HG03097 (cell line): ENCODE results near the gene PPP6R3.
A peak's percentile ranks its signal among the peaks of the same experiment; 100 is the strongest.
"Not testable (repeated sequence)": the region's sequence is repeated elsewhere in the genome, so short reads cannot be mapped to it uniquely, and the experiment has no call there.

ENCODE experiments used
- ATAC-seq: cut with Tn5 transposase; IDR thresholded peaks from one replicate; pipeline ENCODE4 v1.9.1; 2021; ENCODE audit not compliant: unreplicated experiment, low FRiP score

PPP6R3 gene

GRCh38 chr11:68454767-68455166 lies 5.8 kb upstream of the PPP6R3 start:
- no peak for ATAC-seq

- ATAC-seq, result no peak
Observed at GRCh38 chr11:68455485-68455884, 5.1 kb upstream of the PPP6R3 start.

- ATAC-seq, result no peak
Observed at GRCh38 chr11:68457216-68457897, 3.2 kb upstream of the PPP6R3 start.

- no peak for ATAC-seq
Observed at GRCh38 chr11:68457898-68458249, 2.7 kb upstream of the PPP6R3 start.

GRCh38 chr11:68458340-68458739 lies 2.2 kb upstream of the PPP6R3 start:
- not testable (repeated sequence) for ATAC-seq

GRCh38 chr11:68459886-68460740 lies 439 bp upstream of the PPP6R3 start:
- peak; percentile 74 for ATAC-seq

- ATAC-seq, result no peak
Observed at GRCh38 chr11:68461575-68461917, 994 bp downstream of the PPP6R3 start.

- ATAC-seq, result no peak
Observed at GRCh38 chr11:68463714-68464113, 3.2 kb downstream of the PPP6R3 start.

- no peak for ATAC-seq
Observed at GRCh38 chr11:68467201-68467834, 6.8 kb downstream of the PPP6R3 start.

- ATAC-seq, result no peak
Observed at GRCh38 chr11:68468217-68468828, 7.8 kb downstream of the PPP6R3 start.

- ATAC-seq, result no peak
Observed at GRCh38 chr11:68469122-68469521, 8.6 kb downstream of the PPP6R3 start.

GRCh38 chr11:68469642-68470041 lies 9.1 kb downstream of the PPP6R3 start:
- no peak for ATAC-seq

GRCh38 chr11:68470304-68470811 lies 9.8 kb downstream of the PPP6R3 start:
- no peak for ATAC-seq

- ATAC-seq, result no peak
Observed at GRCh38 chr11:68471360-68472340, 11.1 kb downstream of the PPP6R3 start.

- ATAC-seq, result no peak
Observed at GRCh38 chr11:68472778-68473177, 12.2 kb downstream of the PPP6R3 start.

GRCh38 chr11:68473693-68474092 lies 13.1 kb downstream of the PPP6R3 start:
- no peak for ATAC-seq

- not testable (repeated sequence) for ATAC-seq
Observed at GRCh38 chr11:68475626-68476025, 15.1 kb downstream of the PPP6R3 start.

GRCh38 chr11:68479390-68479789 lies 18.8 kb downstream of the PPP6R3 start:
- ATAC-seq, result no peak

GRCh38 chr11:68480193-68480592 lies 19.6 kb downstream of the PPP6R3 start:
- no peak for ATAC-seq
